GM23338 (cell line): ENCODE measurements around the gene WNT2B. TPM values are rescaled to one million over a fixed set of nuclear protein-coding genes. Genes with fewer than 3 reads are reported as not detected.

Experiments
- ATAC-seq: fragments of 200-7000 bp; cut with Tn5 transposase; 3 replicates; pipeline ENCODE4 v1.9.1; 2020
- DNase-seq: peaks from one replicate; pipeline ENCODE4 v3.0.0-alpha.2; 2015; ENCODE audit warnings: low spot score
- H2AFZ ChIP-seq: fragments of 200-600 bp; sonication (generic); 2 replicates; pipeline ENCODE4 v1.8.0; 2016; ENCODE audit warnings: antibody characterized with exemption, mild to moderate bottlenecking, moderate library complexity
- H3F3A ChIP-seq: fragments of 200-600 bp; sonication (generic); replicated peaks from 2 replicates; pipeline ENCODE4 v1.8.0; 2017; ENCODE audit warnings: antibody characterized with exemption, mixed run types, low read depth
- H3K27ac ChIP-seq: fragments of 200-600 bp; sonication (generic); 2 replicates; pipeline ENCODE4 v1.6.1; 2016; ENCODE audit warnings: low read depth
- H3K27me3 ChIP-seq: fragments of 200-600 bp; sonication (generic); 2 replicates; pipeline ENCODE4 v1.8.0; 2016; ENCODE audit warnings: mild to moderate bottlenecking, mixed run types, moderate library complexity; ENCODE audit not compliant: insufficient read depth
- H3K36me3 ChIP-seq: fragments of 200-600 bp; sonication (generic); 2 replicates; pipeline ENCODE4 v1.8.0; 2016; ENCODE audit warnings: mild to moderate bottlenecking; ENCODE audit not compliant: insufficient read depth
- H3K4me1 ChIP-seq: fragments of 200-600 bp; sonication (generic); 2 replicates; pipeline ENCODE4 v1.8.0; 2016; ENCODE audit warnings: mild to moderate bottlenecking, moderate library complexity; ENCODE audit not compliant: insufficient read depth
- H3K4me2 ChIP-seq: fragments of 200-600 bp; sonication (generic); 2 replicates; pipeline ENCODE4 v1.7.1; 2017; ENCODE audit warnings: mixed run types
- H3K4me3 ChIP-seq: fragments of 200-600 bp; sonication (generic); 2 replicates; pipeline ENCODE4 v1.6.1; 2016; ENCODE audit warnings: mixed run types
- H3K79me2 ChIP-seq: fragments of 200-600 bp; sonication (generic); replicated peaks from 2 replicates; pipeline ENCODE4 v1.8.0; 2017; ENCODE audit warnings: mild to moderate bottlenecking; ENCODE audit not compliant: insufficient read depth
- H3K9me2 ChIP-seq: fragments of 200-600 bp; sonication (generic); 2 replicates; pipeline ENCODE4 v1.8.0; 2017; ENCODE audit not compliant: insufficient read depth
- H4K20me1 ChIP-seq: fragments of 200-600 bp; sonication (generic); replicated peaks from 2 replicates; pipeline ENCODE4 v1.8.0; 2017; ENCODE audit warnings: mild to moderate bottlenecking; ENCODE audit not compliant: insufficient read depth
- H3K27ac Mint-ChIP-seq: 2 replicates; pipeline ENCODE4 v1.8.0; 2020; ENCODE audit warnings: inconsistent platforms, mild to moderate bottlenecking, moderate library complexity, mixed read lengths
- H3K27me3 Mint-ChIP-seq: 3 replicates; pipeline ENCODE4 v1.8.0; 2022; ENCODE audit warnings: low read depth, mild to moderate bottlenecking, moderate library complexity, mixed read lengths, inconsistent platforms; ENCODE audit not compliant: insufficient read depth, poor library complexity
- H3K36me3 Mint-ChIP-seq: 3 replicates; pipeline ENCODE4 v1.8.0; 2021; ENCODE audit warnings: low read depth, mild to moderate bottlenecking, inconsistent platforms, moderate library complexity, mixed read lengths
- H3K4me1 Mint-ChIP-seq: 3 replicates; pipeline ENCODE4 v1.8.0; 2020; ENCODE audit warnings: mild to moderate bottlenecking, inconsistent platforms, mixed read lengths
- H3K4me3 Mint-ChIP-seq: 3 replicates; pipeline ENCODE4 v1.8.0; 2021; ENCODE audit warnings: moderate library complexity, mild to moderate bottlenecking, inconsistent platforms, mixed read lengths
- H3K9me3 Mint-ChIP-seq: 3 replicates; pipeline ENCODE4 v1.8.0; 2020; ENCODE audit warnings: moderate library complexity, mild to moderate bottlenecking, inconsistent platforms, mixed read lengths
- CREB1 ChIP-seq: fragments of 250-450 bp; sonication (Bioruptor Pico); IDR thresholded peaks from 2 replicates; pipeline ENCODE4 v1.5.0; 2020; ENCODE audit warnings: low read depth, mild to moderate bottlenecking, moderate library complexity
- ETS1 ChIP-seq: IDR thresholded peaks from 2 replicates; pipeline ENCODE4 v1.6.1; 2016; ENCODE audit warnings: antibody characterized with exemption
- EZH2 ChIP-seq: fragments of 200-600 bp; sonication (generic); IDR thresholded peaks from one replicate; pipeline ENCODE4 v1.8.0; 2017; ENCODE audit warnings: antibody characterized with exemption, mild to moderate bottlenecking, low read depth; ENCODE audit not compliant: unreplicated experiment
- EZH2phosphoT487 ChIP-seq: fragments of 200-600 bp; sonication (generic); IDR thresholded peaks from one replicate; pipeline ENCODE4 v1.8.1; 2018; ENCODE audit warnings: antibody characterized with exemption; ENCODE audit not compliant: unreplicated experiment
- NANOG ChIP-seq: IDR thresholded peaks from 2 replicates; pipeline ENCODE4 v1.6.1; 2016; ENCODE audit warnings: antibody characterized with exemption, borderline replicate concordance
- POLR2AphosphoS5 ChIP-seq: IDR thresholded peaks from 2 replicates; pipeline ENCODE4 v1.6.1; 2016; ENCODE audit warnings: antibody characterized with exemption, low read depth
- STAT1 ChIP-seq: IDR thresholded peaks from one replicate; pipeline ENCODE4 v1.6.1; 2016; ENCODE audit warnings: antibody characterized with exemption; ENCODE audit not compliant: unreplicated experiment
- ZNF114 ChIP-seq: fragments of 250-450 bp; sonication (Bioruptor Pico); IDR thresholded peaks from 2 replicates; pipeline ENCODE4 v1.5.0; 2020; ENCODE audit warnings: mild to moderate bottlenecking, moderate library complexity
- ZNF331 ChIP-seq: fragments of 250-450 bp; sonication (Bioruptor Pico); IDR thresholded peaks from 2 replicates; pipeline ENCODE4 v1.5.0; 2020; ENCODE audit warnings: low read depth, mild to moderate bottlenecking, moderate library complexity
- ZNF462 ChIP-seq: fragments of 250-450 bp; sonication (Bioruptor Pico); IDR thresholded peaks from 2 replicates; pipeline ENCODE4 v1.5.0; 2020; ENCODE audit warnings: mild to moderate bottlenecking, moderate library complexity
- polyA plus RNA-seq: library from polyadenylated mRNA; unstranded; fragments of >200 nt; fragmentation: Nextera tagmentation; extraction: Ambion mirVana; gene quantifications from 2 replicates; pipeline ENCODE4 v1.2.1, GENCODE V29; 2016
- total RNA-seq: library from RNA; depleted of rRNA; stranded (reverse); fragments of >200 nt; shearing (Covaris generic); gene quantifications from 2 replicates; pipeline ENCODE4 v1.2.3, GENCODE V29; 2014
- TF ChIP-seq, protein P1 (sequence below): IDR thresholded peaks from one replicate; pipeline ENCODE4 v1.6.1; 2018; ENCODE audit warnings: antibody characterized with exemption; ENCODE audit not compliant: unreplicated experiment
- TF ChIP-seq, protein P2 (sequence below), 2 experiments: fragments of 200-600 bp in 1 of 2; sonication (generic) in 1 of 2; conservative IDR thresholded peaks; 2 replicates each; pipeline versions ENCODE4 v1.5.1 to v1.6.1; 2016 to 2017; ENCODE audit warnings: antibody characterized with exemption in 2 of 2, low read depth in 2 of 2, mild to moderate bottlenecking in 2 of 2, moderate library complexity in 1 of 2

WNT2B gene
- total and polyA plus RNA-seq, 2 experiments from 2014 or later = 0.50 to 0.90 TPM

- TF ChIP-seq ZNF462 (CRISPR knock-in tag) = no peak
- no peak for TF ChIP-seq EZH2
- no peak for TF ChIP-seq STAT1
These were observed 8.5 kb downstream of the WNT2B start (continued) for GRCh38 chr1:112517231-112517630.

DNA sequence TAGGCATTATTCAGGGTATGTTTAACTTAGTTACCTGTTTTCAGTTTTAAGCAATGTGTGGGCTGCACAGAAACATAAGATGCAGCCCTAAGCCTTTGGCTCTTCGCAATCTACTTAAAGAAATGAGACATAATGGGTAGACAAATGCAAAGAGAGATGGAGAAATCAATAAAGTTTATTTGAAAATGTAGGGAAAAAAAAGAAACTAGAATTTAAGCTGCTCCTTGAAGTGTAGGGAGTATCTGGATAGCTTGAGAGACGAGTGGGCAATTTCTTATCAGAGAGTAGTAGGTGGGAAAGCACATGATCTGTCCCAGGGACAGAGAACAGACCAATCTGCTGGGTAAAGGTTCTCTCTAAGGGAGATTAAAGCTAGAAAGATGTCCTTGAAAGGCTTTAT is 8.9 kb downstream of the WNT2B start:
- H3K27me3 Mint-ChIP-seq = no peaks in the 10 kb centered on the region
- no peaks in the 10 kb centered on the region for H4K20me1 ChIP-seq
- no peaks in the 10 kb centered on the region for H3K9me2 ChIP-seq
- H3K4me3 Mint-ChIP-seq = no peak overlapping the region
- no peak for DNase-seq
- no peaks in the 10 kb centered on the region for H3K9me3 Mint-ChIP-seq
- H3K27ac ChIP-seq = no peak overlapping the region
- no peak overlapping the region for H3K4me2 ChIP-seq
- H3K4me3 ChIP-seq = no peak overlapping the region
- H3K36me3 Mint-ChIP-seq = no peaks in the 10 kb centered on the region
- H3K27me3 ChIP-seq = peaks cover 6% of the 10 kb centered on the region
- no peaks in the 10 kb centered on the region for H3F3A ChIP-seq
- no peaks in the 10 kb centered on the region for H3K4me1 ChIP-seq
- no peak for ATAC-seq
- TF ChIP-seq EZH2phosphoT487 (no peak), NANOG (no peak), ETS1 (no peak), ZNF331 (no peak), STAT1 (no peak), POLR2AphosphoS5 (no peak), ZNF114 (CRISPR knock-in tag) (no peak), CREB1 (CRISPR knock-in tag) (no peak)
- TF ChIP-seq, protein P1, sequence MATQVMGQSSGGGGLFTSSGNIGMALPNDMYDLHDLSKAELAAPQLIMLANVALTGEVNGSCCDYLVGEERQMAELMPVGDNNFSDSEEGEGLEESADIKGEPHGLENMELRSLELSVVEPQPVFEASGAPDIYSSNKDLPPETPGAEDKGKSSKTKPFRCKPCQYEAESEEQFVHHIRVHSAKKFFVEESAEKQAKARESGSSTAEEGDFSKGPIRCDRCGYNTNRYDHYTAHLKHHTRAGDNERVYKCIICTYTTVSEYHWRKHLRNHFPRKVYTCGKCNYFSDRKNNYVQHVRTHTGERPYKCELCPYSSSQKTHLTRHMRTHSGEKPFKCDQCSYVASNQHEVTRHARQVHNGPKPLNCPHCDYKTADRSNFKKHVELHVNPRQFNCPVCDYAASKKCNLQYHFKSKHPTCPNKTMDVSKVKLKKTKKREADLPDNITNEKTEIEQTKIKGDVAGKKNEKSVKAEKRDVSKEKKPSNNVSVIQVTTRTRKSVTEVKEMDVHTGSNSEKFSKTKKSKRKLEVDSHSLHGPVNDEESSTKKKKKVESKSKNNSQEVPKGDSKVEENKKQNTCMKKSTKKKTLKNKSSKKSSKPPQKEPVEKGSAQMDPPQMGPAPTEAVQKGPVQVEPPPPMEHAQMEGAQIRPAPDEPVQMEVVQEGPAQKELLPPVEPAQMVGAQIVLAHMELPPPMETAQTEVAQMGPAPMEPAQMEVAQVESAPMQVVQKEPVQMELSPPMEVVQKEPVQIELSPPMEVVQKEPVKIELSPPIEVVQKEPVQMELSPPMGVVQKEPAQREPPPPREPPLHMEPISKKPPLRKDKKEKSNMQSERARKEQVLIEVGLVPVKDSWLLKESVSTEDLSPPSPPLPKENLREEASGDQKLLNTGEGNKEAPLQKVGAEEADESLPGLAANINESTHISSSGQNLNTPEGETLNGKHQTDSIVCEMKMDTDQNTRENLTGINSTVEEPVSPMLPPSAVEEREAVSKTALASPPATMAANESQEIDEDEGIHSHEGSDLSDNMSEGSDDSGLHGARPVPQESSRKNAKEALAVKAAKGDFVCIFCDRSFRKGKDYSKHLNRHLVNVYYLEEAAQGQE = no peak
- TF ChIP-seq, protein P2, sequence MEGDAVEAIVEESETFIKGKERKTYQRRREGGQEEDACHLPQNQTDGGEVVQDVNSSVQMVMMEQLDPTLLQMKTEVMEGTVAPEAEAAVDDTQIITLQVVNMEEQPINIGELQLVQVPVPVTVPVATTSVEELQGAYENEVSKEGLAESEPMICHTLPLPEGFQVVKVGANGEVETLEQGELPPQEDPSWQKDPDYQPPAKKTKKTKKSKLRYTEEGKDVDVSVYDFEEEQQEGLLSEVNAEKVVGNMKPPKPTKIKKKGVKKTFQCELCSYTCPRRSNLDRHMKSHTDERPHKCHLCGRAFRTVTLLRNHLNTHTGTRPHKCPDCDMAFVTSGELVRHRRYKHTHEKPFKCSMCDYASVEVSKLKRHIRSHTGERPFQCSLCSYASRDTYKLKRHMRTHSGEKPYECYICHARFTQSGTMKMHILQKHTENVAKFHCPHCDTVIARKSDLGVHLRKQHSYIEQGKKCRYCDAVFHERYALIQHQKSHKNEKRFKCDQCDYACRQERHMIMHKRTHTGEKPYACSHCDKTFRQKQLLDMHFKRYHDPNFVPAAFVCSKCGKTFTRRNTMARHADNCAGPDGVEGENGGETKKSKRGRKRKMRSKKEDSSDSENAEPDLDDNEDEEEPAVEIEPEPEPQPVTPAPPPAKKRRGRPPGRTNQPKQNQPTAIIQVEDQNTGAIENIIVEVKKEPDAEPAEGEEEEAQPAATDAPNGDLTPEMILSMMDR (conservative IDR thresholded peaks at IDR 0.05; ENCODE audit: low read depth in 2 of 2) = no peak
- no peak overlapping the region for H2AFZ ChIP-seq
- no peaks in the 10 kb centered on the region for H3K36me3 ChIP-seq
- no peaks in the 10 kb centered on the region for H3K79me2 ChIP-seq
- no peak overlapping the region for H3K27ac Mint-ChIP-seq
- H3K4me1 Mint-ChIP-seq = peaks cover 7% of the 10 kb centered on the region; the same call in 2 of the 3 replicates
